Pericardium fibroblast (primary cell): ENCODE results near the gene PLCB2. TPM values are rescaled to one million over a fixed set of nuclear protein-coding genes. Genes with fewer than 3 reads are reported as not detected.

Experiments
- total RNA-seq: library from RNA; depleted of rRNA; stranded (reverse); fragments of >200 nt; gene quantifications from 2 replicates; pipeline ENCODE4 v1.2.3, GENCODE V29; 2015

The PLCB2 gene, protein sequence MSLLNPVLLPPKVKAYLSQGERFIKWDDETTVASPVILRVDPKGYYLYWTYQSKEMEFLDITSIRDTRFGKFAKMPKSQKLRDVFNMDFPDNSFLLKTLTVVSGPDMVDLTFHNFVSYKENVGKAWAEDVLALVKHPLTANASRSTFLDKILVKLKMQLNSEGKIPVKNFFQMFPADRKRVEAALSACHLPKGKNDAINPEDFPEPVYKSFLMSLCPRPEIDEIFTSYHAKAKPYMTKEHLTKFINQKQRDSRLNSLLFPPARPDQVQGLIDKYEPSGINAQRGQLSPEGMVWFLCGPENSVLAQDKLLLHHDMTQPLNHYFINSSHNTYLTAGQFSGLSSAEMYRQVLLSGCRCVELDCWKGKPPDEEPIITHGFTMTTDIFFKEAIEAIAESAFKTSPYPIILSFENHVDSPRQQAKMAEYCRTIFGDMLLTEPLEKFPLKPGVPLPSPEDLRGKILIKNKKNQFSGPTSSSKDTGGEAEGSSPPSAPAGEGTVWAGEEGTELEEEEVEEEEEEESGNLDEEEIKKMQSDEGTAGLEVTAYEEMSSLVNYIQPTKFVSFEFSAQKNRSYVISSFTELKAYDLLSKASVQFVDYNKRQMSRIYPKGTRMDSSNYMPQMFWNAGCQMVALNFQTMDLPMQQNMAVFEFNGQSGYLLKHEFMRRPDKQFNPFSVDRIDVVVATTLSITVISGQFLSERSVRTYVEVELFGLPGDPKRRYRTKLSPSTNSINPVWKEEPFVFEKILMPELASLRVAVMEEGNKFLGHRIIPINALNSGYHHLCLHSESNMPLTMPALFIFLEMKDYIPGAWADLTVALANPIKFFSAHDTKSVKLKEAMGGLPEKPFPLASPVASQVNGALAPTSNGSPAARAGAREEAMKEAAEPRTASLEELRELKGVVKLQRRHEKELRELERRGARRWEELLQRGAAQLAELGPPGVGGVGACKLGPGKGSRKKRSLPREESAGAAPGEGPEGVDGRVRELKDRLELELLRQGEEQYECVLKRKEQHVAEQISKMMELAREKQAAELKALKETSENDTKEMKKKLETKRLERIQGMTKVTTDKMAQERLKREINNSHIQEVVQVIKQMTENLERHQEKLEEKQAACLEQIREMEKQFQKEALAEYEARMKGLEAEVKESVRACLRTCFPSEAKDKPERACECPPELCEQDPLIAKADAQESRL
- 0.09 and 0.23 TPM in 2 replicates for total RNA-seq

DNA sequence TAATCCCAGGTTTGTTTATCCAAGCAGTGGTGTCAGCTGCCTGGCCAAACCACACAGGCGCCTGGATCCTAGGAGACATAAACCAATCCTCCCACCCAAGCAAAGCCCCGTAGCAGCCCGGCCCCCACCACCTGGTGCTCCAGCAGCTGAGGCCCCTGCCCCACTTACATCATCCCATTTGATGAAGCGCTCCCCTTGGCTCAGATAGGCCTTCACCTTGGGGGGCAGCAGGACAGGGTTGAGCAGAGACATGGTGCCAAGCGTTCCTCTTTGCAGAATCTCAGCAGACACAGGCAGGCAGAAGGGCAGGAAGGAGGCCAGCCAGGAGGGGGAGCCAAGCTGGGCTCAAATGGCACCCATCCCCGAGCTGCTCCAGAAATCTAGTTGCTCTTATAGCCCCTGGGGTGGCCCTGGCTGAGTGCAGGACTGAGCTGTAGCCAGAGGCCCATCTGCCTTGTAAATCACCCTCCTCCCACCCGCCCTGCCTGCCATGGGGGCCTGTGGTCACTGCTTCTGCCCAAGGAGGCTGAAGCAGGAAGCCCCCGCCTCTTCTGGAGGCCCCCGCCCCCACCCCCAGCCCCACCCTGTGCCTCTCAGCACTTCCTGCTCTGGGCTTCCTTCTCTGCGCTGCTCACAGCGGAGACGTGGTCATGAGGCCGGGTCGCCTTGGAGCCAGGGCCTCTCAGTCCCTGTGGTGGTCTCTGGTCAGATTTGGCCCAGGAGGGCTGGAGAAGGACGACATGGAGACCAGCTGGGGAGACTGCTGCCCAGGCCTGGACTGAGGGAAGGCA, at the start of gene PLCB2:
PLCB2 (minus strand) TSS at position 515 of the 791 bp plus-strand sequence; CDS start at position 252, 263 bp downstream.

GRCh38 chr15:40340740-40341400, 33.1 kb upstream of the PLCB2 start, which contains the start of gene CCDC9B:
Gene CCDC9B, minus strand, starts transcription at chr15:40340939. Its CDS starts 120 bp downstream, at chr15:40340819.

GRCh38 chr15:40323239-40323952, 15.7 kb upstream of the PLCB2 start, which contains the start of gene INAFM2:
Gene INAFM2, plus strand, starts transcription at chr15:40323692. Its CDS starts 364 bp downstream, at chr15:40324056.

GRCh38 chr15:40282869-40283614, 24.7 kb downstream of the PLCB2 start, which contains the start of gene ANKRD63:
Gene ANKRD63, minus strand, starts transcription at chr15:40283064. Its CDS starts 478 bp downstream, at chr15:40282586.

GRCh38 chr15:40238532-40239403, 69.0 kb downstream of the PLCB2 start, which contains the start of gene PAK6:
Gene PAK6, plus strand, starts transcription at chr15:40239063. Its CDS starts 25,723 bp downstream, at chr15:40264786.

Other genes with a start within 250 kb of the PLCB2 start
- 2.1 and 10.6 TPM in 2 replicates for gene BMF, start 199.1 kb downstream of the PLCB2 start, total RNA-seq
- 0.43 and 1.4 TPM in 2 replicates for gene BUB1B, start 146.9 kb downstream of the PLCB2 start, total RNA-seq
- 0.12 TPM in 1 of 2 replicates, not detected in the other for gene PAK6, start 68.9 kb downstream of the PLCB2 start, total RNA-seq
- not detected in 2 replicates for gene ANKRD63, start 24.9 kb downstream of the PLCB2 start, total RNA-seq
- 8.6 and 30.1 TPM in 2 replicates for gene INAFM2, start 15.8 kb upstream of the PLCB2 start, total RNA-seq
- 0.09 and 1.6 TPM in 2 replicates for gene CCDC9B, start 33.0 kb upstream of the PLCB2 start, total RNA-seq
- not detected in 2 replicates for gene PHGR1, start 43.1 kb upstream of the PLCB2 start, total RNA-seq
- gene DISP2, start 50.3 kb upstream of the PLCB2 start, total RNA-seq: 0.09 and 0.23 TPM in 2 replicates
- gene KNSTRN, start 74.8 kb upstream of the PLCB2 start, total RNA-seq: 11.6 and 15.2 TPM in 2 replicates
- 32.2 and 36.8 TPM in 2 replicates for gene IVD, start 97.9 kb upstream of the PLCB2 start, total RNA-seq
- gene BAHD1, start 133.0 kb upstream of the PLCB2 start, total RNA-seq: 10.7 and 13.9 TPM in 2 replicates
- 20.5 and 29.2 TPM in 2 replicates for gene CHST14, start 163.0 kb upstream of the PLCB2 start, total RNA-seq